Fibroblast of villous mesenchyme (primary cell): ENCODE data around the gene KRT222. TPM values are rescaled to one million over a fixed set of nuclear protein-coding genes. Genes with fewer than 3 reads are reported as not detected.

Experiments used
- DNase-seq: peaks from one replicate; pipeline ENCODE4 v3.0.0-alpha.2; 2010; ENCODE audit warnings: low read depth
- H3K4me3 ChIP-seq: 2 replicates; pipeline ENCODE4 v1.5.1; 2011; ENCODE audit warnings: low read depth, mild to moderate bottlenecking, low read length
- CTCF ChIP-seq: IDR thresholded peaks from 2 replicates; pipeline ENCODE4 v1.5.1; 2012; ENCODE audit warnings: low read depth, mild to moderate bottlenecking, low read length; ENCODE audit not compliant: insufficient read depth
- total RNA-seq: library from RNA; depleted of rRNA; stranded (reverse); fragments of >200 nt; gene quantifications from 2 replicates; pipeline ENCODE4 v1.2.3, GENCODE V29; 2012

Gene KRT222
- total RNA-seq, 1 donor, result not detected

- TF ChIP-seq CTCF, result no peak
- no peak overlapping the region for H3K4me3 ChIP-seq
- no peak for DNase-seq
Observed at GRCh38 chr17:40625311-40625710, 39.7 kb downstream of the KRT222 start.

DNA sequence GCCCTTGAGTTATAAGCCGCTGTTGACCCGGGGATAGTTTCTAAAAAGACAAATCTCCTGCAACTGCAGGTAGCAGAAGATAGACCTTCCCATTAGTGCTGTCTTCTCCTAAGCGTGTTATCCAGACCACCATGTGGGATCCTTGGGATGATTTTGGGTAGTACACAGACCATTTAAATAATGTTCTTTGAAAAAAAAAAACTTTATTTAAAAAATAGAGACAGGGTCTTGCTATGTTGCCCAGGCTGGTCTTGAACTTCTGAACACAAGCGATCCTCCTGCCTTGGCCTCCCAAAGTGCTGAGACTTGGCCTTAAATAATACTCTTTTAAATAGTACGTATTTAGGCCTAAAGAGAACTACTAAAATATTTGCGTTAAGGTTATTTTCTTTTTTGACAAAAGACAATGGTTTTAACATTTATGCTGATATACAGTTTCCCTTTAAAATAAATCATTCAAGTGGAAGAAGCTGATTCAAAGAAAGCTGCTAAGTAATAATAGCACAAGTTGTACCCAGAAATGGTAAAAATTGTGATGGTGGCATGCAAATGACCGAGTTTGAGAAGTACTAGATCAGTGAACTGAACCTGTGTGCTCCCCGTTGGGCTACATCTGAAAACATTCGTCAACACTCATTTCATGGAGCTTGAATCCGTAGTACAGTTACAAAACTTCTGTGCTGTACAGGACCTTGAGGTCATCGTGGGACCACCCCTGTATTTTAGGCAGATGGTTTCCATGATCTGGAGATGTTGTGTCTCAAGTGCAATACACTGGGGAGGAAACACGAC is 41.4 kb downstream of the KRT222 start:
- H3K4me3 ChIP-seq, result no peak overlapping the region
- no peak for TF ChIP-seq CTCF
- no peak for DNase-seq

DNA sequence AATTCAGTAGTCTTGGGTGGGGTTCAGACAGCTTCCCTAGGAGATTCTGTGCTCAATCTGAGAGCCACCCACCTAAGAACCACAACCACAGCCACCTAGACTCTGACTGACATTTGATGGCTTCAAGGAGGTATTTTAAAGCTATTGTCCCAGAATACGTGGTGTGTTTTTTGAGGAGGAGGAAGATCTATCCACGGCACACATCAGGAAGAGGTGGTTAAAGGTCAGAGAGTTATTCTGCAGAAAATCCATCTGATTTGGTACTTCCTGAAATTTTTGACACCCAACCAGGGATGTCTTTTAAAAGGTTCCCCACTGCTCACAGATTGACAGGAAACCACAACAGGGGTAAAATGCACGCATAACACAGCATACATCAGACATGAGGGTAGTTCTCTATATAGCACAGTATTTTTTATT is 42.5 kb downstream of the KRT222 start:
- H3K4me3 ChIP-seq, result no peak overlapping the region
- TF ChIP-seq CTCF, result no peak

GRCh38 chr17:40621578-40621977 is 43.4 kb downstream of the KRT222 start:
- no peak for TF ChIP-seq CTCF
- no peak overlapping the region for H3K4me3 ChIP-seq
- DNase-seq, result peak; percentile 43

More for the DNA sequence above, 42.5 kb downstream of the KRT222 start:
- no peak for DNase-seq

DNA sequence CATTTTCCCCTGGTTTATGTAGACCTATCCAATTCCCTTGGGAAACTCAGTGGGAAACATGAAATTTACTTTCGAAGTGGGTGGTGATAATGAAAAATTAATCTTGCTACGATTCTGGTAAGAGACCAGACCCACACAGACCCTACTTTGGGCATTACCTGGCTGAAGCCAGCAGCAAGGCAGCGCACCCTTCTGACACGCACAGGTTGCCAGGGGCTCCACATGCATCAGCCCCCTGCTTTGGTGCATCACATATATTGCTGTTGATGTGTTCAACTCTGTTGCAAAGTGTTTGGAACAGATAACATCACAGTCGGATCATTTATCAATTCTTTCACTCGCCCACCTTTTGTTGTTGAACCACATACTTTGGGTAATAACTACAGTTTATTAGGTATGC is 44.0 kb downstream of the KRT222 start:
- no peak for DNase-seq
- no peak overlapping the region for H3K4me3 ChIP-seq
- TF ChIP-seq CTCF, result no peak

- TF ChIP-seq CTCF, result no peak
- DNase-seq, result no peak
- H3K4me3 ChIP-seq, result no peak overlapping the region
Observed at GRCh38 chr17:40618754-40619625, 46.0 kb downstream of the KRT222 start.
